Erythroblast (primary cell): ENCODE results near the gene RBM43.

ENCODE experiments used
- GATA1 ChIP-seq: IDR thresholded peaks from 2 replicates; pipeline ENCODE4 v1.6.1; 2011; ENCODE audit warnings: low read depth, mild to moderate bottlenecking, control low read depth, low read length, moderate library complexity
- POLR2A ChIP-seq: IDR thresholded peaks from 2 replicates; pipeline ENCODE4 v1.6.1; 2011; ENCODE audit warnings: mild to moderate bottlenecking, low read length

DNA sequence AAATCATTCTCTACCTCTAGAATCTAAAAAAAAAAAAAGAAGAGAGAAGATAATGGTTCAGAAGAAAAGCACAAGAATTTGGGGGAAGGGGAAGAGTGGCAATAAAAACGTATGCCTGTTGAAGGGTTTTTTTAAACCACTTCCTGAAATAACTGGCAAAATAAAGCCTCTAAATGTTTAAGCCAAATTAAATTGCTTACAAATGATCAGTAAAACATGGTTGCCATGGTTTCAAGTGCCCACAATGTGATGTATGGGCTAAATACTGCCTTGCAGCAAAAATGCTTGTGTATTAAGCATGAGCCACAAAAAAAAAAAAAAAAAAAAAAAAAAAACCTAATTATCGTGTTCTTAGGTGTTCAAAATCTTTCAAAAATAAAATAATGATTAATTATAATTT is 60.8 kb downstream of the RBM43 start:
- TF ChIP-seq POLR2A (no peak), GATA1 (no peak)
